Kidney epithelial cell (primary cell): Measurements from ENCODE around the gene UQCRFS1. TPM values are rescaled to one million over a fixed set of nuclear protein-coding genes. Genes with fewer than 3 reads are reported as not detected.

Experiments used
- DNase-seq: peaks from one replicate; pipeline ENCODE4 v3.0.0-alpha.2; 2010; ENCODE audit warnings: low read depth
- H3K27me3 ChIP-seq: 2 replicates; pipeline ENCODE4 v1.6.0; 2011; ENCODE audit warnings: low read length; ENCODE audit not compliant: control insufficient read depth, insufficient read depth
- H3K36me3 ChIP-seq: 2 replicates; pipeline ENCODE4 v1.5.1; 2011; ENCODE audit warnings: low read length; ENCODE audit not compliant: control insufficient read depth, insufficient read depth
- H3K4me3 ChIP-seq: 2 replicates; pipeline ENCODE4 v1.5.1; 2011; ENCODE audit warnings: low read depth, mild to moderate bottlenecking, control low read depth, low read length
- total RNA-seq: library from RNA; depleted of rRNA; stranded (reverse); fragments of >200 nt; gene quantifications from 2 replicates; pipeline ENCODE4 v1.2.3, GENCODE V29; 2015
- TF ChIP-seq, protein P1 (sequence below): IDR thresholded peaks from 2 replicates; pipeline ENCODE4 v1.5.1; 2011; ENCODE audit warnings: mild to moderate bottlenecking, moderate library complexity, low read length, control low read depth, inconsistent platforms; ENCODE audit not compliant: insufficient read depth, poor library complexity, severe bottlenecking

Gene UQCRFS1
- total RNA-seq, 1 donor from 2014 or later, result 32.4 TPM

DNA sequence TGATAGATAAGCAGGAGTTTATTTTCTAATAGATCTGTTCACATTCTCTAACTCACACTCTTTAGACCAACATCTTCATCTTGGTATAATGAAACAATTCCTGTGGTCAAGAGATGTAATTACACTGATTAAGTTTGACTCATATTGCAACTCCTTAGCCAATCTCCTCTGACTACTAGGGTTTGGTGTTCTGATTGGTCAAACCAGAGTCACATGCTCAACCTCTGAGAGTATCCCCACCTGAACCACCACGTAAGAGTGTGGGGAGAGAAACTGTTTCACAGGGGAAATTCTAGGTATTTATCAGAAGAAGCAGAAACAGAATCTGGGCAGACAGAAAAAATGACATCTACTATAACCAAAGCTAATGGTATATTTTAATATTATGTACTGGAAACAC lies 42.4 kb downstream of the UQCRFS1 start:
- H3K4me3 ChIP-seq, result no peak overlapping the region
- no peaks in the 10 kb centered on the region for H3K36me3 ChIP-seq
- TF ChIP-seq, protein P1, sequence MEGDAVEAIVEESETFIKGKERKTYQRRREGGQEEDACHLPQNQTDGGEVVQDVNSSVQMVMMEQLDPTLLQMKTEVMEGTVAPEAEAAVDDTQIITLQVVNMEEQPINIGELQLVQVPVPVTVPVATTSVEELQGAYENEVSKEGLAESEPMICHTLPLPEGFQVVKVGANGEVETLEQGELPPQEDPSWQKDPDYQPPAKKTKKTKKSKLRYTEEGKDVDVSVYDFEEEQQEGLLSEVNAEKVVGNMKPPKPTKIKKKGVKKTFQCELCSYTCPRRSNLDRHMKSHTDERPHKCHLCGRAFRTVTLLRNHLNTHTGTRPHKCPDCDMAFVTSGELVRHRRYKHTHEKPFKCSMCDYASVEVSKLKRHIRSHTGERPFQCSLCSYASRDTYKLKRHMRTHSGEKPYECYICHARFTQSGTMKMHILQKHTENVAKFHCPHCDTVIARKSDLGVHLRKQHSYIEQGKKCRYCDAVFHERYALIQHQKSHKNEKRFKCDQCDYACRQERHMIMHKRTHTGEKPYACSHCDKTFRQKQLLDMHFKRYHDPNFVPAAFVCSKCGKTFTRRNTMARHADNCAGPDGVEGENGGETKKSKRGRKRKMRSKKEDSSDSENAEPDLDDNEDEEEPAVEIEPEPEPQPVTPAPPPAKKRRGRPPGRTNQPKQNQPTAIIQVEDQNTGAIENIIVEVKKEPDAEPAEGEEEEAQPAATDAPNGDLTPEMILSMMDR, result no peak
- DNase-seq, result no peak
- H3K27me3 ChIP-seq, result no peaks in the 10 kb centered on the region

DNA sequence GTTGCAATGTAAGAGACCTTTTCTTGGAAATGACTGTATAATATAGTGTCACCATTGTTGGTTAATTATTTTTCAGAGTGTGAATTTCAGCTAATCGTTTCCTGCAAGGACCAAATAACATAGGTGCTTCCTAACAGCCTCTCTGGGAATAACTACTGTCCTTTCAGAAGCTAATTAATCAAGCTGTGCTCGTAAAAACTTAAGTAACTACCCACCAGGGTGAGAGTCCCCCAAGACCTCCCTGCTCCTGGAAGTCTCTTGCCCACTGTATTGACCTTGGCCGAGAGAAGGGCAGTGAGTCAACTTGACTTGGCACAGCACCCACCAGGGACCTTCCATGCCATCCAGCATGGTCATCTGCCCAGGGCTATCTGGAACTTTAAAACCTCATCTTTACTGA lies 50.3 kb downstream of the UQCRFS1 start:
- Histone ChIP-seq H3K4me3 (no peak overlapping the region), H3K36me3 (no peaks in the 10 kb centered on the region), H3K27me3 (no peaks in the 10 kb centered on the region)
- TF ChIP-seq, protein P1, result no peak
- DNase-seq, result no peak

DNA sequence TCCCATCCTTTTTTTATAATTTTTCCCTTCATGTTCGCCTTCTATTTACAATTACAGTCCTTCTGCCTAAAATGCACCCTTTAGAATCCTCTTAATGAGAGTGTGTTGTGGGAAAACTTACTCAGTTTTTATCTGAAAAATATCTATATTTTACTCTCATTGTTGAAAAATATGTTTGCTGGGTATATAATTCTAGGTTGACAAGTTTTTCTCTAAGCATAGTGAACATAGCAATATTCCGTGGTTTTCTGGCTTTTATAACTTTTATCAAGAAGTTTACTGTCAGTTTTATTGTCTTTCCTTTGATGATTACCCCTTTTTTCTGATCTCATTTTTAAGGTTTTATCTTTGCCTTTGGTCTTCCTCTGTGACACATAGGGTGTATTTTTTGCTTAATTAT lies 57.3 kb downstream of the UQCRFS1 start:
- DNase-seq, result no peak
- H3K27me3 ChIP-seq, result no peaks in the 10 kb centered on the region
- TF ChIP-seq, protein P1, result no peak
- H3K36me3 ChIP-seq, result no peaks in the 10 kb centered on the region
- H3K4me3 ChIP-seq, result no peak overlapping the region
